ENCODE data around the gene TSTD2.

The TSTD2 gene

GRCh38 chr9:97564291-97565175, 68.6 kb downstream of the TSTD2 start:
- peak in 6 of 51 donors; percentile 26 to 56 (median 36) for DNase-seq

- DNase-seq = peak in 2 of 51 donors; percentile 13 to 16
Measured at GRCh38 chr9:97563458-97564135, 69.6 kb downstream of the TSTD2 start.

DNA sequence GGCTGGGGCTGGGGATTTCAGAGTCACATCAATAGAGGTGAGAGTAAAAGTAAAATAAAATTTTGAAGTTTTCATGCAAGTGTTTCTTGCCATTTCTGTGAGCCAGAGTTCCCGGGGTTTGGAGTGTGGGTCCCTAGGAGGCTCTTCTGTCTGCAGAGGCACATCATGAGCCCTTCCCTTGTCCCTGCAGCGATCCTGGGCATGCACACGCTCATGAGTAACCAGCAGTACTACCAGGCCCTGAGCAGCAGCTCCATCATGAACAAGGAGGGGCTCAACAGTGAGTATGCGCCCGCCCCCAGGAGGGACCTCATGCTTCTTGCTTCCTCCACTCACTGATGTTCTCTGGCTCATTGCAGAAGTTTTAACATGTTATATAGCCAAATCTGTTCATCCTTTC, 70.6 kb downstream of the TSTD2 start:
- DNase-seq = no peak

DNA sequence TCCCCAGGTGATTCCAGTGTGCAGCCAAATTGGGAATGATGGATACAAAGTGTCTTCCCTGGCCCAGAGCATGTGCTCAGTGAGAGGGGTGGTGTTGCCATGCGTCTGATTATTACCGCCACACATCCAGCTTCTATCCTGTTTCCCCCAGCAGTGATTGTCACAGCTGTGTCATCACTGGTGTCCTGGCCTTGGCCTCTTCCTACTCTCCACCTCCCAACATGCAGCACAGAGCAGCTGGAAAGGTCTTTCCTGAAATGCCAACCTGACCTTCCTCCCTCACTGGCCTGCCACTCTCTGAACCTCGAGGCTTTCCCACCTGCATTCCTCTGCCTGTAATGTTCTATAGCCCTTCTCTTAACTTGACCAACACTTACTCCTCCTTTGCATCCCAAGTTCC, 71.7 kb downstream of the TSTD2 start:
- DNase-seq = no peak

GRCh38 chr9:97560851-97561250, 72.3 kb downstream of the TSTD2 start:
- no peak for DNase-seq

GRCh38 chr9:97560154-97560553, 73.0 kb downstream of the TSTD2 start:
- DNase-seq = no peak

- peak in 1 of 51 donors; percentile 71 for DNase-seq
Measured at GRCh38 chr9:97559111-97559514, 74.1 kb downstream of the TSTD2 start.

DNA sequence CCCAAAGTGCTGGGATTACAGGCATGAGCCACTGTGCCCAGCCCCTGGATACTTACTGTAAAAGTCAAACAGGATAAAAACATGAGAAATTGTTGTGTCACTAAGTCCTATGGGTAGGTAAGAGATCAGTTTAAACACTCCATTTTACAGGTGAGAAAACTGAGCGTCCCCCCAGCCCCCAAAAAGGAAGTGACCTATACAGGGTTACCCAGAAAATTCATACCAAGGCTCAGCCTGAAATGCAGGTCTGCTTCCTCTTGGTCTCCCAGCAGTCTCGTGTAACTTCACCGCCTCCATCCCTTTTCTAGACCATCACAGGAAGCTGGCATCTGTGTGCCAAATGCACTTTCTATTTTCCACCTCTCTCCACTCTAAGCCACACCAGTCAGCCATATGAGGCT, 74.5 kb downstream of the TSTD2 start:
- peak in 1 of 51 donors; percentile 49 for DNase-seq

DNA sequence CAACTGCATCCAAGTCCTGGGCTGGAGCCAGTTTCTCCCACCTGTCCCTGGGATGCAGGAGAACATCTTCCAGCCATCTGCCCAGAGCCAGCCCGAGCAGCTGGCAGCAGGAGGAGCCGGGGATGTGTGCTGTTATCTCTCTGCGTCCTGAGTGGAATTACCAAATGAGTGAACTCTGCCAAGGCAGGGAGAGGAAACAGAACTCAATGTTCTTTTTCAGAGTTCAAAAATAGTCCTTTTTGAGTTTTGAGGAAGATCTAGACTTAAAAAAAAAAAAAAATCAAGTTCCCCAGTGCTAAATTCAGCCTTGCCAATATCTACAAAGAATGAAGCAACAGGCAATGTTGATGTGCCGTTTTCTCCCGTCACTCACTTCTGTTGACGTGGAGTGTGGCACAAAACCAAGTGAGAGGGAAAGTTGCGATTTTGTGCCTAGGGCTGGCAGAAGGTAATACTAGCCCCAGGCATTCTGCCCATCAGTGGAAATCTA, 75.5 kb downstream of the TSTD2 start:
- peak in 24 of 51 donors; percentile 8 to 70 (median 29) for DNase-seq

GRCh38 chr9:97556721-97557605, 76.2 kb downstream of the TSTD2 start:
- DNase-seq = no peak

DNA sequence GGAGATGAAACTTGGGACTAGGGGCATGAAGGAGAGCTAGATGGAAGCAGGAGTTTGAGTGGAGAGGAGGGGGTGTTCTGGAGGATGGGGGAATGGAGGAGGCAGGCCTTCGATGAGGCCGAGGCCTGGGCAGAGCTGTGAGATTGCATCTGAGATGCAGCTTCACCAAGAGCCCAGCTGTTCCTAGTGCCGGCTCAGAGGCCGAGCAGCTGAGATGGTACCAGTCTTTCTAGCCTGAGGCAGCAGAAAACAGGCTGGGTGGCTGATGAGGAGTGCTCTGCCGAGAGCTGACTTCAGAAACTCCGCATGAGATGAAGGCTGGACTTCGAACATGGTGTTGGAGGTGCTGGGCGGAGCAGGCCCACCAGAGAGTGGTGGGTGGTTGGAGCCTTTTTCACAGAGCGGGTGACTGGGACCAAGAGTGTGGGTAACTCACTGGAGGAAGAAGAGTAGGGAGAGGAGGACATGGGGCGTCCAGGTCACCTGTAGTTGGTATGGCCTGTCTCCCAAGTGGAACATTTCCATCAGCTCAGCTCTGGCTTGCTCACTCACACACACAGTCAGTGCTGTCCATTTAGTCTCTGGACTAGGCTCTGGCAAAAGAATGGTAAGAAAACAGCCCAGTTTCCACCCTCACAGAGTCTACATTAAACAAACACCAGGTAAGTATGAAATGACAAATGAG, 77.0 kb downstream of the TSTD2 start:
- DNase-seq = no peak

- peak in 10 of 51 donors; percentile 7 to 49 (median 24) for DNase-seq
Measured at GRCh38 chr9:97555164-97555563, 78.0 kb downstream of the TSTD2 start.

DNA sequence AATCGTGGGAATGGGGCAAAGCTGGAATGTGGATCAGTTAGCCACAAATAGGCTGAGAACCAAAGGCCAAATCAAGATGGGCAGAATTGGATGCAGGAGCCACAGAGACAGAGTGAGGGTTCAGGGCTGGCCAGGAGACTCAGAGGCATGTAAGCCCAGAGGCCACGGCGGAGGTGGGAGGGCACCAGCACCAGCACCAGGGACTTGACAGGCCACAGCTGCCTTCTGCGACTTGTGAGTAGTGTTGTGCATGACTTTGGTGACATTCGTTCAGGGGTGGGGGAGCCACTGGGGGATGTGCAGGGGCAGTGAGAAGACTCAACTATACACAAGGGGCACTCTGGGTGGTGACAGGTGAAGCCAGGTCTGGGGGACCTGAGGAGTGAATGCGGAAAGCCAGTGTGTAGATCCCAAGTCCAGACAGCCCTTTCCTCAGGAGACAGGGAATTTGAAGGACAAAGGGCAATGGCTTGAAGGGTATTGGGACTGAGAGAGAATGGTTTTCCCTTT, 78.5 kb downstream of the TSTD2 start:
- no peak for DNase-seq

- no peak for DNase-seq
Measured at GRCh38 chr9:97553841-97554240, 79.3 kb downstream of the TSTD2 start.

- DNase-seq = no peak
Measured at GRCh38 chr9:97553141-97553540, 80.0 kb downstream of the TSTD2 start.

- DNase-seq = no peak
Measured at GRCh38 chr9:97551308-97551707, 81.9 kb downstream of the TSTD2 start.

GRCh38 chr9:97550386-97550785, 82.8 kb downstream of the TSTD2 start:
- DNase-seq = no peak
